ENCODE measurements around the gene CHCHD6. TPM values are rescaled to one million over a fixed set of nuclear protein-coding genes. Genes with fewer than 3 reads are reported as not detected.

The CHCHD6 gene
- total RNA-seq, 1 donor from 2014 or later: 28.7 TPM

DNA sequence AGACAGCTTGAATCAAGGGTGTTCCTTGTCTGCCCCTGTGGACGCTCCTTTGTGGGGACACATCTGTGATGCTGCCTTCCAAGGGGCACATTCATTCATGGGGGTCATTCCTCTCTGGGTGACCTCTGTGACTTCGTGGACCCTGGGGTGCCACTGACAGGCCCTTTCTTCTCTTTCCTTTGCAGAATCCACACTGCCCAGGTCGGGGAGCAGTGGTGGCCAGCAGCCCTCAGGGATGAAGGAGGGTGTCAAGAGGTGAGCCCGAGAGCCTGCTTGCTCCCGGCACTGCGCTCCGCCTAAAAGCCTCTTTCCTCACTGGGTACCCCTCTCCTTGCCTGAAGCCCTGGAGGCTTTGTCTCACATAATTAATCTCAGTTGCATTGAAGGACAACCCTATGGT is 26.3 kb downstream of the CHCHD6 start:
- Histone ChIP-seq H3K4me3 (ENCODE audit: low read depth, low read length) (no peak overlapping the region), H3K27me3 (ENCODE audit: control insufficient read depth, insufficient read depth, low read length) (no peaks in the 10 kb centered on the region), H3K36me3 (ENCODE audit: control insufficient read depth, insufficient read depth, low read length) (no peaks in the 10 kb centered on the region)
- no peak for DNase-seq (ENCODE audit: low read depth)
- TF ChIP-seq, protein P1, sequence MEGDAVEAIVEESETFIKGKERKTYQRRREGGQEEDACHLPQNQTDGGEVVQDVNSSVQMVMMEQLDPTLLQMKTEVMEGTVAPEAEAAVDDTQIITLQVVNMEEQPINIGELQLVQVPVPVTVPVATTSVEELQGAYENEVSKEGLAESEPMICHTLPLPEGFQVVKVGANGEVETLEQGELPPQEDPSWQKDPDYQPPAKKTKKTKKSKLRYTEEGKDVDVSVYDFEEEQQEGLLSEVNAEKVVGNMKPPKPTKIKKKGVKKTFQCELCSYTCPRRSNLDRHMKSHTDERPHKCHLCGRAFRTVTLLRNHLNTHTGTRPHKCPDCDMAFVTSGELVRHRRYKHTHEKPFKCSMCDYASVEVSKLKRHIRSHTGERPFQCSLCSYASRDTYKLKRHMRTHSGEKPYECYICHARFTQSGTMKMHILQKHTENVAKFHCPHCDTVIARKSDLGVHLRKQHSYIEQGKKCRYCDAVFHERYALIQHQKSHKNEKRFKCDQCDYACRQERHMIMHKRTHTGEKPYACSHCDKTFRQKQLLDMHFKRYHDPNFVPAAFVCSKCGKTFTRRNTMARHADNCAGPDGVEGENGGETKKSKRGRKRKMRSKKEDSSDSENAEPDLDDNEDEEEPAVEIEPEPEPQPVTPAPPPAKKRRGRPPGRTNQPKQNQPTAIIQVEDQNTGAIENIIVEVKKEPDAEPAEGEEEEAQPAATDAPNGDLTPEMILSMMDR (IDR thresholded peaks at IDR 0.05; ENCODE audit: insufficient read depth, low read length, poor library complexity, severe bottlenecking): no peak

DNA sequence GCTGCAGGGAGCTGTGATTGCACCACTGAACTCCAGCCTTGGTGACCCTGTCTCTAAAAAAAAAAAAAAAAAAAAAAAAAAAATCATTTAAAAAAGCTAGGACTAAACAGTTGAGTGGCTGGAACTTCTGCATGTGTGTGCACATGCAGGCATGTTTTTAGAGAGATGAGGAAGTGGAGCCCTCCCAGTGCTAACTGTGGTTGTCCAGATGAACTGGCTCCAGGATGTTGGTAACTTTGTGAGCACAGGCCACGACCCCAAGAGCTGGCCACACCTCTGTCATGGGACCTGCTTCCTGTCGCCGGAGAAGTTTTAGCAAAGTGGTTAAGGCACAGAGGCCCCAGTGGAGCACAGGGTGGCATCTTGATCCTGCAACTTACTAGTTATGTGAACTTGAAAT is 27.0 kb downstream of the CHCHD6 start:
- Histone ChIP-seq H3K4me3 (ENCODE audit: low read depth, low read length) (no peak overlapping the region), H3K27me3 (ENCODE audit: control insufficient read depth, insufficient read depth, low read length) (no peaks in the 10 kb centered on the region), H3K36me3 (ENCODE audit: control insufficient read depth, insufficient read depth, low read length) (no peaks in the 10 kb centered on the region)
- DNase-seq (ENCODE audit: low read depth): no peak
- TF ChIP-seq, protein P1 (IDR thresholded peaks at IDR 0.05; ENCODE audit: insufficient read depth, low read length, poor library complexity, severe bottlenecking): no peak

DNA sequence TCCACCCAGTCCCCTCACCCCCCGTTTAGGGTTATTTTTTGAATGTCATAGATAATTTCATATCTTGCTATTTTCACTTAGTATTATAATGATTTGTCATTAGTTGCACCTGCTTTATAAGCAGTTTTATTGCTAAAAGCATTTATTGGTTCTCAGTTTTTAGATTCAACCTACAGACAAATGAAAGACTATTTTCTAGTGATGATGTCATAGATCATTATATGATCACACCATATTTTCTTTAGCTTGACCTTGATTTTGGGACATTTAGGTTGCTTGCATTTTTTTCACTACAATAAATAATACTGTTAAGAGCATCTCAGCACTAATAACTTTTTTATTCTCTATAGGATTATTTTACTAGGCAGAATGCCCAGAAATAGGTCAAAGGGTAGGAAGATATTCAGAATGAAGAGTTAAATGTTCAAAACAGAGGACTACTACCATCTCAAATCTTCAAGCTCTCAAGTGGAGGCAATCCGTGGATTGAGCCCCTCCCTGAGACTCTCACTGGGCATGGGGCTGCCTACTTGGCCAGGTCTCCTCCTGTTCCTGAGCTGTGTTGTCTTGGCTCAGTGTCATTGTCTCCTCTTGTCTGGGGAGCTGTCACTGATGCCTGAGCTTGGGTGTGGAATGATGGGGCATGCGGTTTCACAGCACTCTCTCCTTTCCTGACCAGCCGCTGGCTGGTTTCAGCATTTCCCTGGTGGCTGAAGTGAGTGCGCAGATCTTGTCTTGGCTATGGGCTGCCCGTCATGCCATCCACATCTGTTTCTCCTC is 28.4 kb downstream of the CHCHD6 start:
- DNase-seq (ENCODE audit: low read depth): no peak
- H3K27me3 ChIP-seq (ENCODE audit: control insufficient read depth, insufficient read depth, low read length): no peaks in the 10 kb centered on the region
- H3K4me3 ChIP-seq (ENCODE audit: low read depth, low read length): no peak overlapping the region
- no peaks in the 10 kb centered on the region for H3K36me3 ChIP-seq (ENCODE audit: control insufficient read depth, insufficient read depth, low read length)
- TF ChIP-seq, protein P1 (IDR thresholded peaks at IDR 0.05; ENCODE audit: insufficient read depth, low read length, poor library complexity, severe bottlenecking): no peak

DNA sequence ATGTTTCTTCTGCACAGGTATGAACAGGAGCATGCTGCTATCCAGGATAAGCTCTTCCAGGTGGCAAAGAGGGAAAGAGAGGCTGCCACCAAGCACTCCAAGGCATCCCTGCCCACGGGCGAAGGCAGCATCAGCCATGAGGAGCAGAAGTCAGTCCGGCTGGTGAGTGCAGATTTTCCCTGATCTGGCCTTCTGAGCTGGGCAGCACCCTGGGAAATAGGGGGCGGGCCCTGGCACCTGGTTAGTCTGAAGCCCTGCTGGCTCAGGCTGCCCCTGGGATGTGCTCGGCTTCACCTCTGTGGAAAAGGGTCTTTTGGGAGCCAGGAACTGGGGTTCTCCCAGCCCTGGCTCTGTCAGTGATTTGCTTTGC is 29.0 kb downstream of the CHCHD6 start:
- Histone ChIP-seq H3K4me3 (ENCODE audit: low read depth, low read length) (no peak overlapping the region), H3K36me3 (ENCODE audit: control insufficient read depth, insufficient read depth, low read length) (no peaks in the 10 kb centered on the region), H3K27me3 (ENCODE audit: control insufficient read depth, insufficient read depth, low read length) (no peaks in the 10 kb centered on the region)
- no peak for DNase-seq (ENCODE audit: low read depth)
- TF ChIP-seq, protein P1 (IDR thresholded peaks at IDR 0.05; ENCODE audit: insufficient read depth, low read length, poor library complexity, severe bottlenecking): no peak

DNA sequence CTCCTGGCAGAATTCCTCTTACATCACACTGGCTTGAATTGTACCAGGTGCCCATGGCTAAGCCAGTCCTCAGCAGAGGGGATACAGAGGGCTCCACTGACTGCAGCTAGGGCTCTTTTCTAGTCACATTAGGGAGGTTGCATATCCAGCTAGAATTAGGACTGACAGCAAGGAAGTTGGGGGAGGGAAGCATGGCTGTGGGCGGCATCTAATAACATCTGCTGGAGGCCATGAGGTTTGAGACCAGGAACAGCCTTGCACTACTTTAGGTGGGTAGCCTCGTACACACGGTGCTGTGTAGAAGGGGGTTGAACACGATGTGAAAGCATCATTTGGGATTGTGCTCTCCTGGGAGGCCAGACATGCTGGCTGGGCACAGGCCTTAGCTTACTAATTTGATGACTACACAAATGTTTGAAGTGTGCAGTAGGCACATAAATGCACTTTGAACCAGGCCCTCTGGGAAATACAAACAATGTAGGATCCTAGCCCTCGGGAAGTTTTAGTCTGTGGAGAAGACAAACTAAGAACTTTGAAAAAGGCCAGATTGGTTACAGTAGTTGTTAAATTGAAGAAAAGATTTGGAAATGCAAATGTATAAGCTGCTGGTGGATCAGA is 30.2 kb downstream of the CHCHD6 start:
- TF ChIP-seq, protein P1 (IDR thresholded peaks at IDR 0.05; ENCODE audit: insufficient read depth, low read length, poor library complexity, severe bottlenecking): no peak
- no peaks in the 10 kb centered on the region for H3K36me3 ChIP-seq (ENCODE audit: control insufficient read depth, insufficient read depth, low read length)
- no peaks in the 10 kb centered on the region for H3K27me3 ChIP-seq (ENCODE audit: control insufficient read depth, insufficient read depth, low read length)
- no peak for DNase-seq (ENCODE audit: low read depth)
- H3K4me3 ChIP-seq (ENCODE audit: low read depth, low read length): no peak overlapping the region
